Neutrophil (primary cell): ENCODE data around the gene CPA3.

Experiments
- H3K27ac ChIP-seq: fragments of 200-600 bp; sonication (generic); 2 replicates; pipeline ENCODE4 v1.5.1; 2016; ENCODE audit warnings: mild to moderate bottlenecking, moderate library complexity
- H3K27me3 ChIP-seq: fragments of 200-600 bp; sonication (generic); 2 replicates; pipeline ENCODE4 v1.6.0; 2016; ENCODE audit warnings: mild to moderate bottlenecking
- H3K36me3 ChIP-seq: fragments of 200-600 bp; sonication (generic); 2 replicates; pipeline ENCODE4 v1.5.1; 2017
- H3K4me1 ChIP-seq, 2 experiments: fragments of 200-600 bp in 1 of 2; sonication (generic) in 1 of 2; 1 replicate in 1 of 2; 2 replicates in 1 of 2; pipeline versions ENCODE4 v1.5.1 to v1.6.1; 2013 to 2016; ENCODE audit warnings: low read depth in 1 of 2, low read length in 1 of 2, mild to moderate bottlenecking in 1 of 2, moderate library complexity in 1 of 2; ENCODE audit not compliant: control insufficient read depth in 1 of 2, insufficient read depth in 1 of 2
- H3K4me3 ChIP-seq, 2 experiments: fragments of 200-600 bp in 1 of 2; sonication (generic) in 1 of 2; 1 replicate in 1 of 2; 2 replicates in 1 of 2; pipeline ENCODE4 v1.5.1; 2013 to 2016; ENCODE audit warnings: low read depth in 1 of 2, low read length in 1 of 2, mild to moderate bottlenecking in 1 of 2, moderate library complexity in 1 of 2
- H3K9me3 ChIP-seq: fragments of 200-600 bp; sonication (generic); 2 replicates; pipeline ENCODE4 v1.5.1; 2016
- TF ChIP-seq, protein P1 (sequence below): fragments of 200-600 bp; sonication (generic); IDR thresholded peaks from 2 replicates; pipeline ENCODE4 v1.5.1; 2016; ENCODE audit warnings: antibody characterized with exemption

The CPA3 gene

DNA sequence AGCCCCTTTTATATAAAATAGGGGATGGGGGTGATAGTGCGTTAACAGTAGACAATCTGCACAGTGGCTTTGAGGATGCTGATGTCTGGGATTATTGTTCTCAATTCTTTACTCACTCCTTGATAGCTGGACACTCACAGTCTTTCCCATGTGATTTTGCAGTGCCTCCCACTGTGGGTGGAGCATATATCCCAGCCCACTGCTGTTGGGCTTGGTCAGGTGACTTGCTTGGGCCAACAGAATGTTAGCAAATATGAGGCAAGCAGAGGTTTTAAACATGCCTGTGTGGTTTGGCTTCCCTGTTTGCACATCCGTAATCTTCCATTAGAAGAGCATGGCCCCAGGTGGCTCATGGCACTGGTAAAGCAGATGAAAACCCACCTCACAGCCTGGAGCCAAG, 46.5 kb downstream of the CPA3 start:
- Histone ChIP-seq H3K4me3 (no peak overlapping the region), H3K36me3 (no peaks in the 10 kb centered on the region), H3K27ac (no peak overlapping the region), H3K4me1 (no peaks in the 10 kb centered on the region), H3K9me3 (no peaks in the 10 kb centered on the region), H3K27me3 (no peaks in the 10 kb centered on the region)
- TF ChIP-seq, protein P1, sequence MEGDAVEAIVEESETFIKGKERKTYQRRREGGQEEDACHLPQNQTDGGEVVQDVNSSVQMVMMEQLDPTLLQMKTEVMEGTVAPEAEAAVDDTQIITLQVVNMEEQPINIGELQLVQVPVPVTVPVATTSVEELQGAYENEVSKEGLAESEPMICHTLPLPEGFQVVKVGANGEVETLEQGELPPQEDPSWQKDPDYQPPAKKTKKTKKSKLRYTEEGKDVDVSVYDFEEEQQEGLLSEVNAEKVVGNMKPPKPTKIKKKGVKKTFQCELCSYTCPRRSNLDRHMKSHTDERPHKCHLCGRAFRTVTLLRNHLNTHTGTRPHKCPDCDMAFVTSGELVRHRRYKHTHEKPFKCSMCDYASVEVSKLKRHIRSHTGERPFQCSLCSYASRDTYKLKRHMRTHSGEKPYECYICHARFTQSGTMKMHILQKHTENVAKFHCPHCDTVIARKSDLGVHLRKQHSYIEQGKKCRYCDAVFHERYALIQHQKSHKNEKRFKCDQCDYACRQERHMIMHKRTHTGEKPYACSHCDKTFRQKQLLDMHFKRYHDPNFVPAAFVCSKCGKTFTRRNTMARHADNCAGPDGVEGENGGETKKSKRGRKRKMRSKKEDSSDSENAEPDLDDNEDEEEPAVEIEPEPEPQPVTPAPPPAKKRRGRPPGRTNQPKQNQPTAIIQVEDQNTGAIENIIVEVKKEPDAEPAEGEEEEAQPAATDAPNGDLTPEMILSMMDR: no peak

DNA sequence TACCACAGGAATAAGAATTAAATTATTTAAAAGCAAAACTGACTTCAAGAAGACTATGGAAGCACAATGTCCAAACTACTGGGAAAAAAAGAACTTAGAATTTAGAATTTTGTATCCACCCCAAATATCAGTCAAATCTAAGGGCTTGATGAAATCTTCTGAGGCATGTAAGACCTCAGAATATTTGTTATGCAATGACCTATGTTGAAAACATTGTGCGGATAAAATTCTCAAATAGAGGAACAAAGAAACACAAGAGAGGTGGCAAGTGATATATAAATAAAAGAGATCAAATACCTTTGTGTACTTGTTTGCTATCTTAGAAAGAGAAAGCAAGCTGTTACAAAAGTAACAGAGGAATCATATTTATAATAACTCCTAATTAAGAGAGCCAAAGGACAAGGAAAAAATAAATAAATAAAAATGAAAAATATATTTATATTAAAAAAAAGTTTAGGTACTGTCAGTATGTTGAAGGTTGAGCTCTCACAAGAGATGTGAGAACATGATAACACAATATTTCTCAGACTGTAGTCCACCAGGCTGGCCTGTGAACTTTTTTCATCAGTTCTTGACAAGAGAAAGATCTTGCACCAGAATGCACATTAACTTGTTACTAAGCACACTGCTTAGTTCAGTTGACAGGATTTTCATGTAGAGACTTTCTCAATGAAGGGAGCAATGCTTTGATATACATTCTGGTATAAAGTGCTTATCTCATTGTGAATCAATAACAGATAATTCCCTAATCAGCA, 50.0 kb downstream of the CPA3 start:
- H3K27ac ChIP-seq: no peak overlapping the region
- no peaks in the 10 kb centered on the region for H3K9me3 ChIP-seq
- H3K27me3 ChIP-seq: no peaks in the 10 kb centered on the region
- no peak overlapping the region for H3K4me3 ChIP-seq
- no peaks in the 10 kb centered on the region for H3K4me1 ChIP-seq
- no peaks in the 10 kb centered on the region for H3K36me3 ChIP-seq
- TF ChIP-seq, protein P1: no peak

DNA sequence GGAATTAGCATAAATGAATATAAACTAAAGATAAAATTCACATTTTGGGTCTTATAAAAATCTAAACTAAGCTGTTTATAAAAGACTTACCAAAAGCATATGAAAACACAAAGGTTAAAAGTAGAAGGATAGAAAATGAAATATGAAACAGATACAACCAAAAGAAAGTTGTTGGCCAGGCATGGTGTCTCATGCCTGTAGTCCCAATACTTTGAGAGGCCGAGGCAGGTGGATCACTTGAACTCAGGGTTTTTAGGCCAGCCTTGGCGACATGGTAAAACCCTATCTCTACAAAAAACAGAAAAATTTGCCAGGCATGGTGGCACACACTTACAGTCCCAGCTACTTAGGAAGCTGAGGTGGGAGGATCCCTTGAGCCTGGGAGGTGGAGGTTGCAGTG, 51.0 kb downstream of the CPA3 start:
- Histone ChIP-seq H3K36me3 (no peaks in the 10 kb centered on the region), H3K9me3 (no peaks in the 10 kb centered on the region)
- TF ChIP-seq, protein P1: no peak

DNA sequence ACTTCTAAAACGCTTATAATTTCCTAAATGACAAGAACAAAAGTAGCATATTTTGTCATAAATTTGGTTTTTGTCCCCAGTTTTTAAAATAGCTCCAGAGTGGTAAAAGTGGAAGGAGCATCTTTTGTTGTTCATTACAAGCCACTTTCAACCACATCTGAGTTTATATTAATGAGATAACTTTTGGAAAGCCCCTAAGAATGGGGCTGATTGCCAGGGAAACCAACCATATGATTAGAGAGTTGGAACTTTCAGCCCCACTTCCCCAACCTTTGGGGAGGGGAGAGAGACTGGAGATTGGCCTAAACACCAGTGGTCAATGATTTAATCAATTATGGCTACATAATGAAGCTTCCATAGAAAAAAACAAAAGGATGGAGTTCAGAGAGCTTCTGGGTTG, 57.4 kb downstream of the CPA3 start:
- Histone ChIP-seq H3K9me3 (no peaks in the 10 kb centered on the region), H3K27me3 (no peaks in the 10 kb centered on the region), H3K4me3 (no peak overlapping the region), H3K27ac (no peak overlapping the region), H3K36me3 (no peaks in the 10 kb centered on the region), H3K4me1 (no peaks in the 10 kb centered on the region)
- TF ChIP-seq, protein P1: no peak

More for the DNA sequence above, 51.0 kb downstream of the CPA3 start:
- no peak overlapping the region for H3K27ac ChIP-seq
- H3K27me3 ChIP-seq: no peaks in the 10 kb centered on the region
- H3K4me3 ChIP-seq: no peak overlapping the region
- no peaks in the 10 kb centered on the region for H3K4me1 ChIP-seq

DNA sequence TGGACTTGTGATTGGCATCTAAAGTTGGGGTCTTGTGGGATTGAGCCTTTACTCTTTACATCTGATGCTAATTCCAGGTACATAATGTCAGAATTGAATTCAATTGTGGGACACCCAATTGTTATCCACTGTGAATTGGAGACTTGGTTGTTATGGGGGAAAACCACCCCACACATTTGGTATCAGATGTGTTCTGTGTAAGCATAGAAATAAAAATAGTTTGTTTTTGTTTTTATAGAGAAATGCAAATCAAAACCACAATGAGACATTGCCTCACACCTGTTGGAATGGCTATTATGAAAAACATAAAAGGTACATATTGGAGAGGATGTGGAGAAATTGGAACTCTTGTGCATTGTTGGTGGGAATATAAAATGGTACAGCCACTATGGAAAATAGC, 58.5 kb downstream of the CPA3 start:
- H3K27ac ChIP-seq: no peak overlapping the region
- no peaks in the 10 kb centered on the region for H3K36me3 ChIP-seq
- H3K9me3 ChIP-seq: no peaks in the 10 kb centered on the region
- no peaks in the 10 kb centered on the region for H3K4me1 ChIP-seq
- TF ChIP-seq, protein P1: no peak
- no peaks in the 10 kb centered on the region for H3K27me3 ChIP-seq
- no peak overlapping the region for H3K4me3 ChIP-seq
